ENCODE results near the gene ARL3.

The ARL3 gene

DNA sequence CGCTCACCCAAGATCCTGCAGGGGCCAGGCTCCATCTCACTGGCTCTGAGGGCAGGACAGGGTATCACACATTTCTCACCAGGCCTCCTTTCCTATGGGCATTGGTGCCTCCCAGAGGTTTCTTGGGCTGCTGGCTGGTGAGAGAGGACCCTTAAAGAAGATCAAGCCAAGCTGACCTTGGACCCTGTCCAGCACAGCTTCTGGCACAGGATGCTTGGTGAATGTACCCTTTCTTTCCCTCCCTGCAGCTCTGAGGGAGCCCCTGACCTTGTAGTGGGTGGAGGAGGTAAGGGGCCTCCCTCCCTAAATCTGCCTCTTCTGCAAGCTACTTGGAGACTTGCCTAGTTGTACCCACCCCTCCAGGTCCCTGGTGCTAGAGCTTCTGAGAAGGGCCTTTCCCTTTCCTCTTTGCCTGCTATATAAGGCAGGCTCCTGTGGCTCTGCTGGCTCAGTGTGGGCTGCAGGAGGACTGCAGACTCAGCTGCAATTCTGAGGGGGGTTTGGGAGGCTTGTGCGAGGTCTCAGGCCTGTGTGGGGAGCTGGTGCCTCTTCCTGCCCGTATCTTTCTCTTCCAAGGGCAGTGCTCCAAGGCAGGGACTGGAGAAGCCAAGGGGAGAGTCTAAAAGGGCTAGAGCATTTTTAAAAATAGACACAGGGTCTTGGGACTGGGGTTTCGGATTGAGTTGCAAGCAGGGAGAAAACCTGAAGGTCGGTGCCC is 81.6 kb downstream of the ARL3 start:
- Histone ChIP-seq H3K4me1 (ENCODE audit: control insufficient read depth, insufficient read depth, low read length) (peaks cover 63% of the 10 kb centered on the region), H3K4me3 (ENCODE audit: low read depth, low read length) (no peak overlapping the region), H3K27ac (ENCODE audit: low read depth, low read length) (no peak overlapping the region), H3K36me3 (ENCODE audit: control insufficient read depth, insufficient read depth, low read length) (no peaks in the 10 kb centered on the region), H3K9me3 (ENCODE audit: control insufficient read depth, insufficient read depth, low read depth, low read length) (no peaks in the 10 kb centered on the region), H3K27me3 (ENCODE audit: control insufficient read depth, insufficient read depth, low read length) (no peaks in the 10 kb centered on the region), H3K9ac (ENCODE audit: low read length) (no peak overlapping the region)

- H3K4me1 ChIP-seq (ENCODE audit: control insufficient read depth, insufficient read depth, low read length): peaks cover 71% of the 10 kb centered on the region
- no peaks in the 10 kb centered on the region for H3K9me3 ChIP-seq (ENCODE audit: control insufficient read depth, insufficient read depth, low read depth, low read length)
- H3K27me3 ChIP-seq (ENCODE audit: control insufficient read depth, insufficient read depth, low read length): no peaks in the 10 kb centered on the region
- no peak overlapping the region for H3K27ac ChIP-seq (ENCODE audit: low read depth, low read length)
- H3K4me3 ChIP-seq (ENCODE audit: low read depth, low read length): no peak overlapping the region
- H3K36me3 ChIP-seq (ENCODE audit: control insufficient read depth, insufficient read depth, low read length): no peaks in the 10 kb centered on the region
- no peak overlapping the region for H3K9ac ChIP-seq (ENCODE audit: low read length)
These were observed 82.4 kb downstream of the ARL3 start for GRCh38 chr10:102631525-102632393.

GRCh38 chr10:102630663-102631062 is 83.5 kb downstream of the ARL3 start:
- peaks cover 80% of the 10 kb centered on the region for H3K4me1 ChIP-seq (ENCODE audit: control insufficient read depth, insufficient read depth, low read length)
- H3K9ac ChIP-seq (ENCODE audit: low read length): no peak overlapping the region
- H3K36me3 ChIP-seq (ENCODE audit: control insufficient read depth, insufficient read depth, low read length): no peaks in the 10 kb centered on the region
- H3K9me3 ChIP-seq (ENCODE audit: control insufficient read depth, insufficient read depth, low read depth, low read length): no peaks in the 10 kb centered on the region
- H3K27ac ChIP-seq (ENCODE audit: low read depth, low read length): peak overlapping the region; percentile 89; the same call in 1 of the 2 replicates
- no peaks in the 10 kb centered on the region for H3K27me3 ChIP-seq (ENCODE audit: control insufficient read depth, insufficient read depth, low read length)
- no peak overlapping the region for H3K4me3 ChIP-seq (ENCODE audit: low read depth, low read length)

DNA sequence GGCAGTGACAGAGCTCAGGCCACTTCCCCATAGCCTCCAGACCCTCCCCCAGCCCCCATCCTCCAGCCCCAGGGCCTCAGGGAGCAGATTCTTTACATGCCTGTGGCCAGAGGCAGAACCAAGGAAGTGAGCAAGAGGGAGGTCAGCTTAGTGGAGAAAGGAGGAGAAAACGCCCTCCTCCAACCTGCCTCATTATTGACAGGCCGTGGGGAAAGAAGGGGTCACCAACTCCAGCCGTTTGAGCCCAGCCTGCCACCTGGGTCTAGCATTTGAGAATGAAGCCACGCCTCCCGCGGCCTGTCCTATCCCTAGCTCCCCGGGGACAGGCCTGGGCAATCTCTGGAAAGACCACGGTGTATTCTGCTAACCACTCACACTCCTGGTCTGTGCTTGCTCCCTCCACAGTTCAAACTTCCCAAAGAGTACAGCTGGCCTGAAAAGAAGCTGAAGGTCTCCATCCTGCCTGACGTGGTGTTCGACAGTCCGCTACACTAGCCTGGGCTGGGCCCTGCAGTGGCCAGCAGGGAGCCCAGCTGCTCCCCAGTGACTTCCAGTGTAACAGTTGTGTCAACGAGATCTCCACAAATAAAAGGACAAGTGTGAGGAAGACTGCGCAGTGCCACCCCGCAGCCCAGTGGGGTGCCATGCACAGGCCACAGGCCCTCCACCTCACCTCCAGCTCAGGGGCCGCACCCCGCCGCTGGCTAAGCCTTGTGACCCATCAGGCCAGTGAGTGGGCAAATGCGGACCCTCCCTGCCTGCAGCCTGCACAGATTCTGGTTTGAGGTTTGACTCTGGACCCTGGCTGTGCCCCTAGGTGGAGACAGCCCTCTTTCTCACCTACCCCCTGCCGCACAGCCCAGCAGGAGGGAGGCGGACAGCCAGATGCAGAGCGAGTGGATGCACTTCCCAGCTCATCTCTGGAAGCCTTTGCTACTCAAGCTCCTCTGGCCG is 84.3 kb downstream of the ARL3 start:
- peaks cover 83% of the 10 kb centered on the region for H3K4me1 ChIP-seq (ENCODE audit: control insufficient read depth, insufficient read depth, low read length)
- H3K9me3 ChIP-seq (ENCODE audit: control insufficient read depth, insufficient read depth, low read depth, low read length): no peaks in the 10 kb centered on the region
- H3K27me3 ChIP-seq (ENCODE audit: control insufficient read depth, insufficient read depth, low read length): no peaks in the 10 kb centered on the region
- 0 out of 2 replicates have a peak overlapping the region, but pooled peaks have one; percentile 4 for H3K4me3 ChIP-seq (ENCODE audit: low read depth, low read length)
- H3K27ac ChIP-seq (ENCODE audit: low read depth, low read length): peak overlapping the region; percentile 89
- no peaks in the 10 kb centered on the region for H3K36me3 ChIP-seq (ENCODE audit: control insufficient read depth, insufficient read depth, low read length)
- peak overlapping the region; percentile 60 for H3K9ac ChIP-seq (ENCODE audit: low read length)

DNA sequence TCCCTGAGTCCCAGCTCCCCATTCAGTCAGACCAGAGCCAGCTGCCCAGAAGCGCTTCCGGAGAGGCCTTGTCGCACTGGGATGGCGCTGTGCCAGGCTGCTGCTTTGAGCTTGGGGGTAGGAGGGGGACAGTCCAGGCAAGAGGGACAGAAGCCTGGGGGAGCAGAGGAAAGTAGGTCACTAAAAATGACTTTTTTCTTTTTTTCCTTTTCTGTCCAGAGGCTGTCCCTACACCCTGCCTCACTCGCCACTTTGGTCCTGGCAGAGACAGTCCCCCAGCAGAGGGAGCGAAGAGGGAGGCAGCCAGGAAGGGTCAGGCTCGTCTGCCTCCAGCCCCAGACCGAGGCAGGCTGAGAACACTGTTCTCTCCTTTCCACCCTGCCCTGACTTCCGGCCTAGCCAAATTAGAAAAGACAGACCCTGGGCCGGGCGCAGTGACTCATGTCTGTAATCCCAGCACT is 85.7 kb downstream of the ARL3 start:
- Histone ChIP-seq H3K4me3 (ENCODE audit: low read depth, low read length) (0 out of 2 replicates have a peak overlapping the region, but pooled peaks have one; percentile 3), H3K27me3 (ENCODE audit: control insufficient read depth, insufficient read depth, low read length) (no peaks in the 10 kb centered on the region), H3K4me1 (ENCODE audit: control insufficient read depth, insufficient read depth, low read length) (peaks cover 71% of the 10 kb centered on the region), H3K9me3 (ENCODE audit: control insufficient read depth, insufficient read depth, low read depth, low read length) (no peaks in the 10 kb centered on the region), H3K36me3 (ENCODE audit: control insufficient read depth, insufficient read depth, low read length) (no peaks in the 10 kb centered on the region), H3K27ac (ENCODE audit: low read depth, low read length) (peak overlapping the region; percentile 92), H3K9ac (ENCODE audit: low read length) (peak overlapping the region; percentile 75)

- Histone ChIP-seq H3K4me1 (ENCODE audit: control insufficient read depth, insufficient read depth, low read length) (peaks cover 65% of the 10 kb centered on the region), H3K9me3 (ENCODE audit: control insufficient read depth, insufficient read depth, low read depth, low read length) (no peaks in the 10 kb centered on the region), H3K27me3 (ENCODE audit: control insufficient read depth, insufficient read depth, low read length) (no peaks in the 10 kb centered on the region), H3K27ac (ENCODE audit: low read depth, low read length) (peak overlapping the region; percentile 92), H3K4me3 (ENCODE audit: low read depth, low read length) (peak overlapping the region; percentile 19; the same call in 1 of the 2 replicates), H3K36me3 (ENCODE audit: control insufficient read depth, insufficient read depth, low read length) (no peaks in the 10 kb centered on the region), H3K9ac (ENCODE audit: low read length) (peak overlapping the region; percentile 75)
These were observed 86.4 kb downstream of the ARL3 start for GRCh38 chr10:102627736-102628293.

GRCh38 chr10:102627291-102627735 is 86.9 kb downstream of the ARL3 start:
- no peaks in the 10 kb centered on the region for H3K36me3 ChIP-seq (ENCODE audit: control insufficient read depth, insufficient read depth, low read length)
- H3K9me3 ChIP-seq (ENCODE audit: control insufficient read depth, insufficient read depth, low read depth, low read length): no peaks in the 10 kb centered on the region
- no peaks in the 10 kb centered on the region for H3K27me3 ChIP-seq (ENCODE audit: control insufficient read depth, insufficient read depth, low read length)
- peak overlapping the region; percentile 19; the same call in 1 of the 2 replicates for H3K4me3 ChIP-seq (ENCODE audit: low read depth, low read length)
- peak overlapping the region; percentile 92 for H3K27ac ChIP-seq (ENCODE audit: low read depth, low read length)
- H3K9ac ChIP-seq (ENCODE audit: low read length): peak overlapping the region; percentile 75
- peaks cover 64% of the 10 kb centered on the region for H3K4me1 ChIP-seq (ENCODE audit: control insufficient read depth, insufficient read depth, low read length)

- Histone ChIP-seq H3K4me1 (ENCODE audit: control insufficient read depth, insufficient read depth, low read length) (peaks cover 67% of the 10 kb centered on the region), H3K36me3 (ENCODE audit: control insufficient read depth, insufficient read depth, low read length) (no peaks in the 10 kb centered on the region), H3K9me3 (ENCODE audit: control insufficient read depth, insufficient read depth, low read depth, low read length) (no peaks in the 10 kb centered on the region), H3K9ac (ENCODE audit: low read length) (no peak overlapping the region), H3K27ac (ENCODE audit: low read depth, low read length) (no peak overlapping the region), H3K4me3 (ENCODE audit: low read depth, low read length) (no peak overlapping the region), H3K27me3 (ENCODE audit: control insufficient read depth, insufficient read depth, low read length) (no peaks in the 10 kb centered on the region)
These were observed 88.0 kb downstream of the ARL3 start for GRCh38 chr10:102626026-102626685.

- no peak overlapping the region for H3K27ac ChIP-seq (ENCODE audit: low read depth, low read length)
- no peak overlapping the region for H3K4me3 ChIP-seq (ENCODE audit: low read depth, low read length)
- no peaks in the 10 kb centered on the region for H3K9me3 ChIP-seq (ENCODE audit: control insufficient read depth, insufficient read depth, low read depth, low read length)
- H3K9ac ChIP-seq (ENCODE audit: low read length): no peak overlapping the region
- peaks cover 64% of the 10 kb centered on the region for H3K4me1 ChIP-seq (ENCODE audit: control insufficient read depth, insufficient read depth, low read length)
- H3K36me3 ChIP-seq (ENCODE audit: control insufficient read depth, insufficient read depth, low read length): no peaks in the 10 kb centered on the region
- H3K27me3 ChIP-seq (ENCODE audit: control insufficient read depth, insufficient read depth, low read length): no peaks in the 10 kb centered on the region
These were observed 89.2 kb downstream of the ARL3 start for GRCh38 chr10:102624751-102625645.

Data from HUES6 (cell line).